ENCODE results near the gene RWDD3.

- TF ChIP-seq, protein P1, sequence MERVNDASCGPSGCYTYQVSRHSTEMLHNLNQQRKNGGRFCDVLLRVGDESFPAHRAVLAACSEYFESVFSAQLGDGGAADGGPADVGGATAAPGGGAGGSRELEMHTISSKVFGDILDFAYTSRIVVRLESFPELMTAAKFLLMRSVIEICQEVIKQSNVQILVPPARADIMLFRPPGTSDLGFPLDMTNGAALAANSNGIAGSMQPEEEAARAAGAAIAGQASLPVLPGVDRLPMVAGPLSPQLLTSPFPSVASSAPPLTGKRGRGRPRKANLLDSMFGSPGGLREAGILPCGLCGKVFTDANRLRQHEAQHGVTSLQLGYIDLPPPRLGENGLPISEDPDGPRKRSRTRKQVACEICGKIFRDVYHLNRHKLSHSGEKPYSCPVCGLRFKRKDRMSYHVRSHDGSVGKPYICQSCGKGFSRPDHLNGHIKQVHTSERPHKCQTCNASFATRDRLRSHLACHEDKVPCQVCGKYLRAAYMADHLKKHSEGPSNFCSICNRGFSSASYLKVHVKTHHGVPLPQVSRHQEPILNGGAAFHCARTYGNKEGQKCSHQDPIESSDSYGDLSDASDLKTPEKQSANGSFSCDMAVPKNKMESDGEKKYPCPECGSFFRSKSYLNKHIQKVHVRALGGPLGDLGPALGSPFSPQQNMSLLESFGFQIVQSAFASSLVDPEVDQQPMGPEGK (CRISPR knock-in tag; IDR thresholded peaks at IDR 0.05; ENCODE audit: borderline replicate concordance) = no peak
- TF ChIP-seq, protein P2, sequence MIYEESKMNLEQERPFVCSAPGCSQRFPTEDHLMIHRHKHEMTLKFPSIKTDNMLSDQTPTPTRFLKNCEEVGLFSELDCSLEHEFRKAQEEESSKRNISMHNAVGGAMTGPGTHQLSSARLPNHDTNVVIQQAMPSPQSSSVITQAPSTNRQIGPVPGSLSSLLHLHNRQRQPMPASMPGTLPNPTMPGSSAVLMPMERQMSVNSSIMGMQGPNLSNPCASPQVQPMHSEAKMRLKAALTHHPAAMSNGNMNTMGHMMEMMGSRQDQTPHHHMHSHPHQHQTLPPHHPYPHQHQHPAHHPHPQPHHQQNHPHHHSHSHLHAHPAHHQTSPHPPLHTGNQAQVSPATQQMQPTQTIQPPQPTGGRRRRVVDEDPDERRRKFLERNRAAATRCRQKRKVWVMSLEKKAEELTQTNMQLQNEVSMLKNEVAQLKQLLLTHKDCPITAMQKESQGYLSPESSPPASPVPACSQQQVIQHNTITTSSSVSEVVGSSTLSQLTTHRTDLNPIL (CRISPR knock-in tag; IDR thresholded peaks at IDR 0.05; ENCODE audit: low read depth) = no peak
Measured at GRCh38 chr1:95223110-95223509, 10.9 kb upstream of the RWDD3 start.

Measured in SK-N-SH treated with all-trans-retinoic acid at 6 μM for 48 hours (cell line).